Measurements from ENCODE around the gene RASL10A. TPM values are rescaled to one million over a fixed set of nuclear protein-coding genes. Genes with fewer than 3 reads are reported as not detected.

The RASL10A gene
- total and polyA plus RNA-seq, 2 donors from 2014 or later: 0.73 to 1.2 TPM

DNA sequence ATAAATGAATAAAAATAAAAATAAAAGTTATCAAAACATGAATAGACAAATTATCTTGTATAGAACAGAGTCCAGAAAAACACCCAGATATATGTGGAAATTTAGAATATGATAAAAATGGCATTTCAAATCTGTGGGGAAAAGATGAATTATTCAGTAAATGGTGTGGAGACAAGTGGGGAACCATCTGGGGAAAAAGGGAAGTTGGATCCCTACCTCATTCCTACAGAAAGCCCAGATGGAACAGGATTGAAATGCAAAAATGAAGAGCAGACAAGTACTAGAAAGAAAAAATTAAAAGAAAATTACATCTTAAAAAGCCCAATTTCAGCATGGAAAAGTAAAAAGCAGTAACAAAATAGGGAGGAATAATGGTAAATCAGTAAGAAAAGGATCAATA lies 8.1 kb upstream of the RASL10A start:
- no peaks in the 10 kb centered on the region for H3K9me3 ChIP-seq (ENCODE audit: control insufficient read depth in 2 of 3, insufficient read depth in 1 of 3, low read length in 3 of 3)
- no peak for DNase-seq
- intact Hi-C loops (cut with DNase I): no loop called here

DNA sequence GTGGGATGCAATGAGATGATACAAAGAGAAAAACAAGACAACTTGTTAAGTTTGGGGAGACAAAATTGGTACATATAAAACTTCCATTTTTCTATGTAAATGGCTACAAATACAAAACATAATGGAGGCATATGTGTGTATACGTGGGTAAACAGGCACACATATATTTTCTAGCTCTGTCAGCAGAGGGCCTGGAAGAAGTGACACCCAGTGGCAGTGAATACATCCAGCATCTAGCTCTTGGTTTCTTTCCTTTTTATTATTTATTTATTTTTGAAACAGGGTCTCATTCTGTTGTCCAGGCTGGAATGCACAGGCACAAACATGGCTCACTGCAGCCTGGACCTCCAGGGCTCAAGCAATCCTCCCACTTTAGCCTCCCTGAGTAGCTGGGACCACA lies 5.0 kb upstream of the RASL10A start:
- TF ChIP-seq, protein P1, sequence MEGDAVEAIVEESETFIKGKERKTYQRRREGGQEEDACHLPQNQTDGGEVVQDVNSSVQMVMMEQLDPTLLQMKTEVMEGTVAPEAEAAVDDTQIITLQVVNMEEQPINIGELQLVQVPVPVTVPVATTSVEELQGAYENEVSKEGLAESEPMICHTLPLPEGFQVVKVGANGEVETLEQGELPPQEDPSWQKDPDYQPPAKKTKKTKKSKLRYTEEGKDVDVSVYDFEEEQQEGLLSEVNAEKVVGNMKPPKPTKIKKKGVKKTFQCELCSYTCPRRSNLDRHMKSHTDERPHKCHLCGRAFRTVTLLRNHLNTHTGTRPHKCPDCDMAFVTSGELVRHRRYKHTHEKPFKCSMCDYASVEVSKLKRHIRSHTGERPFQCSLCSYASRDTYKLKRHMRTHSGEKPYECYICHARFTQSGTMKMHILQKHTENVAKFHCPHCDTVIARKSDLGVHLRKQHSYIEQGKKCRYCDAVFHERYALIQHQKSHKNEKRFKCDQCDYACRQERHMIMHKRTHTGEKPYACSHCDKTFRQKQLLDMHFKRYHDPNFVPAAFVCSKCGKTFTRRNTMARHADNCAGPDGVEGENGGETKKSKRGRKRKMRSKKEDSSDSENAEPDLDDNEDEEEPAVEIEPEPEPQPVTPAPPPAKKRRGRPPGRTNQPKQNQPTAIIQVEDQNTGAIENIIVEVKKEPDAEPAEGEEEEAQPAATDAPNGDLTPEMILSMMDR (IDR thresholded peaks at IDR 0.05; ENCODE audit: borderline replicate concordance, extremely low read depth, insufficient read depth): no peak
- Histone ChIP-seq H3K27me3 (ENCODE audit: control insufficient read depth, insufficient read depth, low read length) (no peaks in the 10 kb centered on the region), H3K4me3 (ENCODE audit: low read length in 3 of 3) (no peak overlapping the region), H3K27ac (ENCODE audit: low read depth in 2 of 2, low read length in 2 of 2) (no peak overlapping the region), H3K9me3 (ENCODE audit: control insufficient read depth in 2 of 3, insufficient read depth in 1 of 3, low read length in 3 of 3) (no peaks in the 10 kb centered on the region), H3K9ac (ENCODE audit: low read length in 3 of 3) (no peak overlapping the region), H3K36me3 (ENCODE audit: control insufficient read depth in 2 of 3, insufficient read depth in 3 of 3, low read length in 3 of 3) (no peaks in the 10 kb centered on the region), H3K4me1 (ENCODE audit: control insufficient read depth in 2 of 3, insufficient read depth in 2 of 3, low read depth in 1 of 3, low read length in 3 of 3) (no peaks in the 10 kb centered on the region)
- FAIRE-seq (no peak), DNase-seq (no peak)
- intact Hi-C loops (cut with DNase I): no loop called here

More for the DNA sequence above, 8.1 kb upstream of the RASL10A start:
- FAIRE-seq: no peak
- Histone ChIP-seq H3K27ac (ENCODE audit: low read depth in 2 of 2, low read length in 2 of 2) (no peak overlapping the region), H3K4me3 (ENCODE audit: low read length in 3 of 3) (no peak overlapping the region), H3K9ac (ENCODE audit: low read length in 3 of 3) (no peak overlapping the region), H3K36me3 (ENCODE audit: control insufficient read depth in 2 of 3, insufficient read depth in 3 of 3, low read length in 3 of 3) (peaks cover 0 to 4% (median 0%) of the 10 kb centered on the region in 3 donors), H3K4me1 (ENCODE audit: control insufficient read depth in 2 of 3, insufficient read depth in 2 of 3, low read depth in 1 of 3, low read length in 3 of 3) (no peaks in the 10 kb centered on the region), H3K27me3 (ENCODE audit: control insufficient read depth, insufficient read depth, low read length) (no peaks in the 10 kb centered on the region)
- TF ChIP-seq, protein P1 (IDR thresholded peaks at IDR 0.05; ENCODE audit: borderline replicate concordance, extremely low read depth, insufficient read depth): no peak

DNA sequence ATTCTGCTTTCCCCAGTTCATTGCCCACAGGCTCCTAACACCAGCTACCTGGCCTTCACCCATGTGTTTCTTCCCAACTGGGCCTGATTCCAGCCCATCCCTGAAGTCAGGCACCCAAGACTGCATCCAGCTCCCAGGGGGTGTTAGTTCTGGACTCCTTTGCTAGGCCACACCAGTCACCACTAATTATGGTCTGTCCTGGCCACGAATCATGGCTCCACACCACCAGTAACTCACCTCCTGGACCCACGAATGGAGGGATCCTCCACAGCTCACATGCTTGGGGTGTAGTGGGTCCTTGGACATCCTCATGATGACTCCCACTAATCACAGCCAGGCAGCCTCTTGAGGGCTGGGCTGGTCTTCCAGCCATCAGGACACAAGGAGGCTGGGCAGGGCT lies 3.6 kb upstream of the RASL10A start:
- H3K4me3 ChIP-seq (ENCODE audit: low read length in 3 of 3): no peak overlapping the region
- no peak overlapping the region for H3K9ac ChIP-seq (ENCODE audit: low read length in 3 of 3)
- TF ChIP-seq, protein P1 (IDR thresholded peaks at IDR 0.05; ENCODE audit: borderline replicate concordance, extremely low read depth, insufficient read depth): no peak
- H3K36me3 ChIP-seq (ENCODE audit: control insufficient read depth in 2 of 3, insufficient read depth in 3 of 3, low read length in 3 of 3): no peaks in the 10 kb centered on the region
- peaks cover 7% of the 10 kb centered on the region for H3K27me3 ChIP-seq (ENCODE audit: control insufficient read depth, insufficient read depth, low read length)
- intact Hi-C loops (cut with DNase I): no loop called here
- H3K9me3 ChIP-seq (ENCODE audit: control insufficient read depth in 2 of 3, insufficient read depth in 1 of 3, low read length in 3 of 3): no peaks in the 10 kb centered on the region
- H3K27ac ChIP-seq (ENCODE audit: low read depth in 2 of 2, low read length in 2 of 2): no peak overlapping the region
- no peak for DNase-seq
- FAIRE-seq: no peak
- peaks cover 0 to 5% (median 0%) of the 10 kb centered on the region in 3 donors for H3K4me1 ChIP-seq (ENCODE audit: control insufficient read depth in 2 of 3, insufficient read depth in 2 of 3, low read depth in 1 of 3, low read length in 3 of 3)

DNA sequence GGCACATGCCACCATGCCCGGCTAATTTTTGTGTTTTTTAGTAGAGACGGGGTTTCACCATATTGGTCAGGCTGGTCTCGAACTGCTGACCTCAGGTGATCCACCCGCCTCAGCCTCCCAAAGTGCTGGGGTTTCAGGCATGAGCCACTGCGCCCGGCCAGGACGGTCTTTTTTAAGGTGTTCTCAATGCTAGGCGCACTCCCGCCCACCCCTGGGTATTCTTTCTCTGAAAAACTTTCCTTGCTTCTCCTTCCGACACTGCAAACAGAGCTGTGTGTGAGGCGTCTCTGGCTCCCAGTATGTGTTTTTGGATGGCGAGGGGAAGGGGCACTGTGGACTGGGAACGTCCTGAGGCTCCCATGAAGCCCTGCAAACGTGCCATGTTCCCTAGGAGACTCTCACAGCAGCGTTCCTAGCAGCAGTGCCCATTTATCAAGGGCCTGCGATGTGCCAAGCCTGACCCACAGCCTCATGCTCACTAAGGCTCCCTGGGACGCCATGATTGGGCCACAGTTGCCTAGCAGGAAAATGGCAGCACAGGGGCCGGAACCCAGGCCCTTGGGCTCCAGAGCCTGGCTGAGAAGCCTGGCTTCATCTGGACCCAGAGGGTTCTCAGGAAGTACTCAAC lies 2.4 kb upstream of the RASL10A start:
- H3K4me1 ChIP-seq (ENCODE audit: control insufficient read depth in 2 of 3, insufficient read depth in 2 of 3, low read depth in 1 of 3, low read length in 3 of 3): peaks cover 0 to 13% (median 0%) of the 10 kb centered on the region in 3 donors
- H3K9me3 ChIP-seq (ENCODE audit: control insufficient read depth in 2 of 3, insufficient read depth in 1 of 3, low read length in 3 of 3): no peaks in the 10 kb centered on the region
- TF ChIP-seq, protein P1 (IDR thresholded peaks at IDR 0.05; ENCODE audit: borderline replicate concordance, extremely low read depth, insufficient read depth): no peak
- peaks cover 14% of the 10 kb centered on the region for H3K27me3 ChIP-seq (ENCODE audit: control insufficient read depth, insufficient read depth, low read length)
- H3K9ac ChIP-seq (ENCODE audit: low read length in 3 of 3): no peak overlapping the region
- no peak for DNase-seq
- intact Hi-C loops (cut with DNase I): no loop called here
- H3K27ac ChIP-seq (ENCODE audit: low read depth in 2 of 2, low read length in 2 of 2): no peak overlapping the region
- no peak for FAIRE-seq
- no peaks in the 10 kb centered on the region for H3K36me3 ChIP-seq (ENCODE audit: control insufficient read depth in 2 of 3, insufficient read depth in 3 of 3, low read length in 3 of 3)
- no peak overlapping the region for H3K4me3 ChIP-seq (ENCODE audit: low read length in 3 of 3)

Data from kidney (tissue), 14 donors.